Stimulated activated CD4-positive, alpha-beta T cell treated with anti-CD3 and anti-CD28 coated beads, Interleukin-1b, Interleukin-23, amount 100 ng/mL, for 1 hour (primary cell): ENCODE data around the gene CLIC1.
A peak's percentile ranks its signal among the peaks of the same experiment; 100 is the strongest.

Source experiments
- DNase-seq, 2 donors: peaks; one replicate each; pipeline ENCODE4 v3.0.0-alpha.2; 2020; ENCODE audit warnings: low read depth in 2 of 2

The CLIC1 gene

GRCh38 chr6:31768363-31769257 lies 32.3 kb upstream of the CLIC1 start:
- no peak for DNase-seq

DNA sequence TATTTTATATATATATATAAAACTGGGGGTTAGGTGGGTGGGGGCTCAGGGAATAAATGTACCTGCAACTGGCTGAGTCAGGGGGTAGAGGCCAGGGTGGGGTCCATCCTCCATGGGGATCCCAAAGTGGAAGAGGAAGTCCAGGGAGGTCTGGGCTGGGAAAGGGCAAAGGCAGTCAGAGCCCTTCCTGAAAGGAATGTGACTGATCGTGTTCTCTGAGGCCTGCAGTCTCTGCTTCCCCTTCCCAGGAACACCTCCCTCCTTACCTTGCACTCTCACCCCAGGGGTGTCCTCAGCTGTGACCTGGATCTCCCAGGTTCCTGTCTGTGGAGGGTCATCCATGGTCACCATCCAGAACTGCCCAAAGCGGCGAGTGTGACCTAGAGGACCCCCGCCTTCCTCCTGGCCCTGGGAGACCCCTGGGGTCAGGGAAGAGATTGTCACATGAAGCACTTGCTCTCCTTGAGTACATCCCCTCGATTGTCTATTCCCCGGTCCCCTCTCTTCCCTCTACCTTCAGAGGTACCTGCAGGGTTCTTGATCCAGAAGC lies 30.8 kb upstream of the CLIC1 start:
- no peak for DNase-seq

- DNase-seq, result no peak
These were observed 29.8 kb upstream of the CLIC1 start for GRCh38 chr6:31765910-31766794.

DNA sequence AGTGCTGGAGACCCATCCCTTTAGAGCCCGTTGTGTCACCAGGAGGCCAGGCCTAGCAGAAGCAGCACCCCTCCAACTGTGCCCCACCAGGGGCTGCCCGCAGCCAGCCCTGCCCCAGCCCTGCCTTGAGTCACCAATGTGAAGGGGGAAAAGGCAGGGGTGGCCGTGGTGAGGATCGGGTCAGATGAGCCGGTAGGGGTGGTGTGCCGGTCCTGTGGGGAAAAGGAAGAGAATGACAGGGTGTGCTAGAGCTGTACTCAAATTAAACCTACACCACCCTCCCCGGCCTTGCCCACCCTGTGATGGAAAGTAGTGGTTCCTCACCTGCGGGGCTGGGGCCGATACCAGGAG lies 29.2 kb upstream of the CLIC1 start:
- DNase-seq, result no peak

DNA sequence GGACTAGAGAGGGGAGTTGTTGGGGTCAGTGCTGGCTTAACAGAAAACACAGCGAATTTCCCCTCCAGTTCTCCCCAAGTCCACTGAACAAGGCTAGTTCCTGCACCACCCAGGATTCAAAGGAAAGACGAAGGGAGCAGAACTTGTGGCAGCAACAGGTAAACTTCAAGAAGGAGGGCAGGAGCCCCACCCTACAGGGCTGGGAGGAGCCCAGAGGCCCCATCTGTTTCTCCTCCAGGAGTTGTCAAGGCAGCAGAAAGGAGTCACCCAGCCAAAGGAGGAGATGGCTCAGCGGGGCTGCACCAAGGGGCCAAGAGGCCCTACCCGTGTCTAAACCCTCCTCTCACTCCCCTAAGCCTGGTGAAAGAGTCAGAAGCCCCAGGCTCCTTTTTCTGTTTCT lies 27.9 kb upstream of the CLIC1 start:
- DNase-seq, result no peak

DNA sequence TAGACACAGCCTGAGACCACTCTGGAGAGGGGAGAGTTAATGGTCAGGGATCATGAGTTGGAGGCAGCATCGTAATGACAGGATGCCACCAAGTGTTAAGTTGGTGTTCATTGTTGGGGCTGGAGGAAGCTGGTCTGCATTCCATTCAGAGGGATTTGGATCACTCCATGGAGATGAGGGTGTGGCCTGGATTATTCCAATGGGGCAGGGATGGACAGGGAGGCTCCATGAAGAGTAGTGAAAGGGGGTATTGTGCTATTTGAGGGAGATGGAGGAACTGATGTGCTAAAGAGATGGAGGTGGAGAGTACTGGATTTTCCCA lies 27.2 kb upstream of the CLIC1 start:
- no peak for DNase-seq

- DNase-seq, result no peak
These were observed 26.7 kb upstream of the CLIC1 start for GRCh38 chr6:31762878-31763618.

GRCh38 chr6:31762356-31762755 lies 26.0 kb upstream of the CLIC1 start, which contains the start of gene SAPCD1:
SAPCD1 (plus strand) TSS chr6:31762656; CDS start chr6:31763055, 399 bp downstream.
- no peak for DNase-seq

GRCh38 chr6:31761343-31761742 lies 25.0 kb upstream of the CLIC1 start:
- DNase-seq, result no peak

DNA sequence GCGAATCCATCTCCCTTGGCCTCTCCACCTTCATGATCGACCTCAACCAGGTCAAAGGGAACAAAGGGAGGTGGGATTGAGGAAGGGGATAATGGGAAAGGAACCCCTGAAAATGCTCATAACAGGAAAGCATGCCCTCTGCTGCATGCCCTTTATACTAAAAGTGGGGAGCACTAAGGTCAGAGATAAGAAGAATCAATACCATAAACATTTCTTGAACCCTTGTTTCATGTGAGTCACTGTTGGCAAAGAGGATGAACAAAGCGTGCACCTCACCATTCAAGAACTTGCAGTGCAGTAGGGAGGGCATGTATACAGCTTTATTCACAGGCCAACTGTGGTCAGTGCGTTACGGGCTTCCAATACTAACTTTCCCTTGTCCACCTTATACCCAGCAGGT lies 24.5 kb upstream of the CLIC1 start:
- DNase-seq, result no peak

DNA sequence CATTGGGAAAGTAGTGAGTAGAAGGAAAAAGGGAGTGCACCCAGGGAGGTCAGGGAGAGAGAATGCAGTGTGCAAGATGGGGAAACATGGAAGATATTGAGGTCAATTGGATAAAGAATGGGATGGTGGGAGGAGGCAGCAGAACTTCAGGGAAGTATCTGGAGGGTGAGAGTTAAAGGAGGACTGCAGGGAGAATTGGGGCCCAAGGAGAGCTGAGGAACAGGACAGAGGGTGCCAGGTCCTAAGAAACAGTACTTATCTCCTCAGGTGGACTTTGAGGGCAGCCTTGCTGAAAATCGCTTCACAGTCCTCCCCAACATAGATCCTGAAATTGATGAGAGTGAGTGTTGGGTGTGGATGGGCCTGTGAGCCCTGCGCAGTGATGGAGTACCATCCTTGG lies 22.0 kb upstream of the CLIC1 start:
- DNase-seq, result no peak

DNA sequence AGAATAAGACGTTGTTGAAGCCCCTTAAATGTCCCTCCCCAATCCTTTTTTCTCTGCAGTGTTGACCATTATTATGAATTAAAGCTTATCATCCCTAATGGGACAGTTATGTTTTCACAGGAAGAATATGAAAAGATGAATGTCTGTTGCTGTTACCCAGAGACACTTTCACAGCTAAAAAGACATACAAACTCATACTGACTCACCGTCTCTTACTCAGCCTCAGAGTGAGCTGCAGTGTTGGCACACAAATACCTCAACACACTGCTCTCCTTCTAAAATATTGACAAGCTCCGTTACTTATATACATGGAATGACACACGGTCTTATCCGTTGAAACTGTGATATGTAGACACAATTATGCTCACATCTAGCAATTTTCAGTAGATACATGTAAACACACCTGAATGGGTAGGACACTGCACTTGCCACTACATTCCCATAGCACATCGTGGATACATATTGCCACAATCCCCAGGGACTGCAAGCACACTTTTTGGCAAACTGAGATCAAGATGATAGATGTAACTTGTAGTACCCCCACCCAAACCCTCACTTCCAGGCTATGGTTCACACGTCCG lies 16.5 kb upstream of the CLIC1 start:
- DNase-seq, result no peak

DNA sequence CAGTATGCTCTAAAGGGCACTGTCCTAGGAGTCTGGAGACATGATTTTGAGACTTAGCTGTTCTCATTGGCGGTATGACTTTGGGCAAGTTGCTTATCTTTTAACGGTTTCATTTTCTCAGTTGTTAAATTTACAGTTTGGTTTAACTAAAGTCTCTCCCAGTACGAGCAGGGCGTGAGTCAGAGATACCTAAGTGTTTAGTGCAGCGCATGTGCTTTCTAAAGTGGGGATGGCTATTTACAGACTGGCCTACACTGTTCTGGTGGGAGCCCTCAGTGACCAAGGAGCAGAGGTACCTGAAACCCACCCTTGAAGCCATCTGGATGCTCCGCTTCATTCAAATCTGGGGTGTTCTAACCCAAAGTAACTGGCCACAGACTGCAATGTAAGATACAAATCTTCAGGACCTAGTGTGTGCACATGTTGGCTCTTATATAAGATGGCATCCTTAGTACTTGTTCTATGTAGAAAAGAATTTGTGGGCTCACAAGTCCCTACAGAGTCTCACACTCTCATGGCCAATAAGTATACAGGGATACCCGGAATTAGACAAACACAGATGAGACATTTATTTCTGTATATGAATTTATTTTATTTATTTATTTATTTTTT lies 14.2 kb upstream of the CLIC1 start:
- DNase-seq, result no peak

DNA sequence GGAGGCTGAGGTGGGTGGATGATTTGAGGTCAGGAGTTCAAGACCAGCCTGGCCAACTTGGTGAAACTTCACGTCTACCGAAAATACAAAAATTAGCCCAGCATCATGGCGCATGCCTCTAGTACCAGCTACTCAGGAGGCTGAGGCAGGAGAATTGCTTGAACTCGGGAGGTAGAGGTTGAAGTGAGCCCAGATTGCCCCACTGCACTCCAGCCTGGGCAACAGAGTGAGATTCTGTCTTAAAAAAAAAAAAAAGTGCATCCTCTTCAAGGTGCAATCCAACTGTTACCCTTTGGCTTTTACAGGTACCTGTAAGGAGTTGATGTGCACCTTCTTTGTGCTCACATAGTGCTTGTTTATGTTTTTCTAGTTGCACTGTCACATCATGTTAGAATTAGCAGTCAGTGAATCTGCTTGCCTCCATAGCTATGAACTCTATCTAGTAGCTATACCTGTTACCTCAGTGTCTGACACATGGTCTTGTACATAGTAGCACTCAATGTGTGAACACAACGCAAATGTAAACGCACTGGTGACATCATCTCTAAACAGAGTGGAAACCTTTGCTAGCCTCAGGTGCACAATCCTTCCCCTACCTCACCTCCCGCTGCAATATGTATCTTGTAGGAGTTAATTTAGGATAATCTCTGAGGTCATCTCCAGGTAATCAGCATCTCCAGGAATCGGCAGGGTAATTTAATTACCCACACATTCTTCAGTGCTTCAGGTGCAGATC lies 13.1 kb upstream of the CLIC1 start:
- DNase-seq, result no peak

DNA sequence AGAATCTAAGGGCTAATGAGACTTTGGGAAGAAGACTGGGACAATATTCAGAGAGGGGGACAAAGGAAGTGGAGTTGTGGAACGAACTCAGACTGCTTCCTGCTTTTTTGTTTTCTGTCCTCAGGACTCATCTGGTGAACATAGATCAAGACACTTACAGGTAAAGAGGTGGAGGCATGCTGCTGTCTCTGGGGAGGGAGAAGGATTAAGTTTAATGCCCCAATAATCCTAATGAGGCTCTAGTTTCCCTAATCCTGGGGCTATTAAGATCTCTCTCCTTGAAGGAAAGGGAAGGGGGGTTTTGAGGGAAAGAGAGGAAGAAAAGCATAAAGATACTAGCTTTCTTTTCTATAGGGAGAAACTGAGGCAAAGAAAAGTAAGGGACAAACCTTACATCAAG lies 8.1 kb upstream of the CLIC1 start:
- DNase-seq, result no peak

DNA sequence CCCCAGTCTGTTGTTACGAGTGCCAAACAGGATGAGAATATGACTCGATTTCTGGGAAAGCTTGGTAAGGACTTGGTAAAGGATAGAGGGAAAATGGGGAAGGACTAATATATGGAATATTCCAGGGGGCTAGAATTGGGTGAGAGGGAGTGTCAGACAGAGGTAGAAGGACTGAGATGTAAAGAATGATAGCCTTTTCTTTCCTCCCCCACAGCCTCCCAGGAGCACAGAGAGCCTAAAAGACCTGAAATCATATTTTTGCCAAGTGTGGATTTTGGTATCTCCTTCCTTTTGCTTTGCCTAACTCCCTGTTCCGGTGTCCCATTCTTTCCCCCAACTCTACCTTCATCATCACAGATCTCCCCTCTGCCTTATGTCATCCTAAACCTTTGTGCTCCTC lies 6.6 kb upstream of the CLIC1 start:
- DNase-seq, result no peak

DNA sequence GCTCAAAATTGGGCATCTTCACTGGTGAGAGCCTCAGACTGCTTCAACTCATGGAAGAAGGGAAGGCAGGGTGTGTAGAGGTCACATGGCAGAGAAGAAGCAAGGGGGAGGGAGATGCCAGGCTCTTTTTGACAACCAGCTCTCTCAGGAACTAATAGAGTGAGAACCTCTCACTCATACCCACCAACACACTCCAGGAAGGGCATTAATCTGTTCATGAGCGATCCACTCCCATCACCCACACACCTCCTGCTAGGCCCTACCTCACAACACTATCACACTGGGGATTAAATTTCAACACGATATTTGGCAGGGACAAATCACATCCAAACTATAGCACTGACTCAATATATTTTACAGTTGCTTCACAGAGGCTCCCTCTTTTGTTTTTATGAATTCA lies 5.5 kb upstream of the CLIC1 start:
- DNase-seq, result no peak

- DNase-seq, result no peak
These were observed 4.3 kb upstream of the CLIC1 start for GRCh38 chr6:31740397-31741223.

DNA sequence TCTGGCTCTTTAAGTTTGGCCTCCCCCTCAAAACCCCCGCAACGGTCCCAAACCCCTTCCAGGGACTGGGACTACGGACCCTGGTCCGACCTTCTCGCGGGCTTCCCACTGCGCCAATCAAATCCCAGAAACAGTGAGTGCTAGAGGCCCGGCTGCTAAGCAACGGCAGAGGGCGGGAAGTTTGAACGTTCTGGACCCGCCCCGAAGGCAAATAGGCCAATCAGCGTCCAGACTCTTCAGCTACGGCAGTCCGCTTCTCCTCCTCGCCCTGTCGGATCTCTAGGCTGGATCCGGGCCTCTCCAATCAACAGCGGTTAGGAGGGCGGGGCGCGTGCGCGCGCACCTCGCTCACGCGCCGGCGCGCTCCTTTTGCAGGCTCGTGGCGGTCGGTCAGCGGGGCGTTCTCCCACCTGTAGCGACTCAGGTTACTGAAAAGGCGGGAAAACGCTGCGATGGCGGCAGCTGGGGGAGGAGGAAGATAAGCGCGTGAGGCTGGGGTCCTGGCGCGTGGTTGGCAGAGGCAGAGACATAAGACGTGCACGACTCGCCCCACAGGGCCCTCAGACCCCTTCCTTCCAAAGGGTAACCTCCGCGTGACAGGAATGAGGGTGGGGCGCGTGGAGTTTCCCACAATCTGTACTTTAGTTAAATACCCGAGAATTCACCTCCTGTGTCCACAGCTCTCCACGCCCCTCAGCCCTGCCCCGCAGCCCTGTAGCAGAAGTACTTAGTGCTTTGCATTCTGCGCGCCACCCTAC lies 3.5 kb upstream of the CLIC1 start, which contains the start of gene MSH5:
TSS of gene MSH5 (plus strand) at position 367 of the 758 bp plus-strand sequence. CDS start 462 bp downstream, outside the sequence.
- DNase-seq, result peak; percentile 87 to 88
